Astrocyte (in vitro differentiated cells and primary cell): ENCODE measurements around the gene MORN3.

Experiments
- EZH2 ChIP-seq: IDR thresholded peaks from 2 replicates; pipeline ENCODE4 v1.6.1; 2012; ENCODE audit warnings: mild to moderate bottlenecking, low read length, inconsistent platforms; ENCODE audit not compliant: insufficient read depth
- TF ChIP-seq, protein P1 (sequence below): IDR thresholded peaks from 2 replicates; pipeline ENCODE4 v1.5.1; 2011; ENCODE audit warnings: low read depth, mild to moderate bottlenecking, inconsistent platforms, low read length, moderate library complexity; ENCODE audit not compliant: insufficient read depth

DNA sequence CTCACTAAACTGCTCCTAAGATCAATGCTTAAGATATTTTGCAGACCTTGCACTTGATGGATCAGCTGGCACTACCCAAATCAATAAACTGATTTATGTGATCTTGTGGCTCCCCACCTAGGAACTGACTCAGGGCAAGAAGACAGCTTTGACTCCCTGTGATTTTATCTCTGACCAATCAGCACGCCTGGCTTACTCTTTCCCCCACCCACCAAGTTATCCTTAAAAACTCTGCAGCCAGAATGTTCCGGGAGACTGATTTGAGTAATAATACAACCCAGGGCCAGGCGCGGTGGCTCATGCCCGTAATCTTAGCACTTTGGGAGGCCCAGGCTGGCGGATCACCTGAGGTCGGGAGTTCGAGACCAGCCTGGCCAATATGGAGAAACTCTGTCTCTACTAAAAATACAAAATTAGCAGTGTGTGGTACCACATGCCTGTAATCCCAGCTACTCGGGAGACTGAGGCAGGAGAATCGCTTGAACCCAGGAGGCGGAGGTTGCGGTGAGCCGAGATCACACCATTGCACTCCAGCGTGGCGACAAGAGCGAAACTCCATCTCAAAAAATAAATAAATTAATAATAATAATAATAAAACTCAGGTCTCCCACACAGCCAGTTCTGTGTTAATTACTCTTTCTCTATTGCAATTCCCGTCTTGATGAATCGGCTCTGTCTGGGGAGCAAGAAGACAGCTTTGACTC, 12.0 kb downstream of the MORN3 start:
- TF ChIP-seq, protein P1, sequence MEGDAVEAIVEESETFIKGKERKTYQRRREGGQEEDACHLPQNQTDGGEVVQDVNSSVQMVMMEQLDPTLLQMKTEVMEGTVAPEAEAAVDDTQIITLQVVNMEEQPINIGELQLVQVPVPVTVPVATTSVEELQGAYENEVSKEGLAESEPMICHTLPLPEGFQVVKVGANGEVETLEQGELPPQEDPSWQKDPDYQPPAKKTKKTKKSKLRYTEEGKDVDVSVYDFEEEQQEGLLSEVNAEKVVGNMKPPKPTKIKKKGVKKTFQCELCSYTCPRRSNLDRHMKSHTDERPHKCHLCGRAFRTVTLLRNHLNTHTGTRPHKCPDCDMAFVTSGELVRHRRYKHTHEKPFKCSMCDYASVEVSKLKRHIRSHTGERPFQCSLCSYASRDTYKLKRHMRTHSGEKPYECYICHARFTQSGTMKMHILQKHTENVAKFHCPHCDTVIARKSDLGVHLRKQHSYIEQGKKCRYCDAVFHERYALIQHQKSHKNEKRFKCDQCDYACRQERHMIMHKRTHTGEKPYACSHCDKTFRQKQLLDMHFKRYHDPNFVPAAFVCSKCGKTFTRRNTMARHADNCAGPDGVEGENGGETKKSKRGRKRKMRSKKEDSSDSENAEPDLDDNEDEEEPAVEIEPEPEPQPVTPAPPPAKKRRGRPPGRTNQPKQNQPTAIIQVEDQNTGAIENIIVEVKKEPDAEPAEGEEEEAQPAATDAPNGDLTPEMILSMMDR = no peak
- no peak for TF ChIP-seq EZH2
